ENCODE measurements around the gene YTHDF1.

YTHDF1 gene

DNA sequence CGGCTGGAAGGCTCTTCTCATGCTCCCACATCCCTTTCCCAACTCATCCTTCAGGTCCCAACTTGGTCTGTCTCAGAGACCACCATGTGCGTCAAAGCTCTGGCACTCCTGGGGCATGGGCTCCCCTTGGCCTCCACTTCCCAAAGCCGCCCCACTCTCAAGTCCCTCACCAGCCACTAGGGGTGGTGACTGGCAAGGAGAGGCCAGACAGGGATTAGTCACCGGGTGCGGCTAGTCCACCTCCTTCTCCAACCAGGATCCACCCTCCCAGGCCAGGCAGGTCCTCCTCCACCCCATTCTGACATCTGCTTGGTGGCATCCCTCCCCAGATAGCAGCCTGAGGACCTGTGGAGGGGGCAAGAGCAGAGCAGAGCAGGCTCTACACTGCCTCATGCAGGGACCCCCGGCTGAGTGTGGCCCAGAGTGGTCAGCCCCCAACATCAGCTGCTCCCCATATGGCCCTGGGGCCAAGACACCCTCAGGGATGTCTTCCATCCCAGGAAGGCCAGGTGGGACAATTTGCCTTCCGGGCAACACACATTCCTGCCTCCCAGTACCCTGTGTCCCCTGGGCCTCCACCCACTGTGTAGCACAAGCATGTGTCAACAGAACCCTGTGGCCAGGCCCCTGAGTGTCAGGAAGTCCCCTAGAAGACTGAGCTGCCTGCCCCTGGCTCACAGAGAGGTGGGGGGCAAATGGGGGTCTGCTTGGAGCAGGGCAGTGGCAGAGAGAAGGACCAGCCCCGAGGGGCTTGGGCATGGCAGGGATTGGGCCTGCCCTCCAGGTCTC is 29.2 kb downstream of the YTHDF1 start:
- DNase-seq: no peak

GRCh38 chr20:63186084-63186483 is 29.8 kb downstream of the YTHDF1 start:
- DNase-seq: no peak

DNA sequence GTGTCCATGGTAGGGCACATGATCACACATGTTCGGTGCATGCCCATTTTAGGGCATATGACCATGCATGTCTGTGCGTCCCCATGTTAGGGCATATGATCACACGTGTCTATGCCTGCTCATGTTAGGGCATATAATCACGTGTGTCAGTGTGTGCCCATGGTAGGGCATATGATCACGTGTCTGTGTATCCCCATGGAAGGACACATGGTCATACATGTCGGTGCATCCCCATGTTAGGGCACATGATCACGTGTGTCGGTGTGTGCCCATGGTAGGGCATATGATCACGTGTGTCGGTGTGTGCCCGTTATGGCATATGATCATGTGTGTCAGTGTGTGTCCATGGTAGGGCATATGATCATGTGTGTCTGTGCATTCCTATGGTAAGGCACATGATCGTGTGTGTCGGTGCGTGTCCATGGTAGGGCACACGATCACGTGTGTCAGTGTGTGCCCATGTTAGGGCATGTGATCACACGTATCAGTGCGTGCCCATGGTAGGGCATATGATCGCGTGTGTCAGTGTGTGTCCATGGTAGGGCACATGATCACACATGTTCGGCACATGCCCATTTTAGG is 30.6 kb downstream of the YTHDF1 start:
- no peak for DNase-seq

DNA sequence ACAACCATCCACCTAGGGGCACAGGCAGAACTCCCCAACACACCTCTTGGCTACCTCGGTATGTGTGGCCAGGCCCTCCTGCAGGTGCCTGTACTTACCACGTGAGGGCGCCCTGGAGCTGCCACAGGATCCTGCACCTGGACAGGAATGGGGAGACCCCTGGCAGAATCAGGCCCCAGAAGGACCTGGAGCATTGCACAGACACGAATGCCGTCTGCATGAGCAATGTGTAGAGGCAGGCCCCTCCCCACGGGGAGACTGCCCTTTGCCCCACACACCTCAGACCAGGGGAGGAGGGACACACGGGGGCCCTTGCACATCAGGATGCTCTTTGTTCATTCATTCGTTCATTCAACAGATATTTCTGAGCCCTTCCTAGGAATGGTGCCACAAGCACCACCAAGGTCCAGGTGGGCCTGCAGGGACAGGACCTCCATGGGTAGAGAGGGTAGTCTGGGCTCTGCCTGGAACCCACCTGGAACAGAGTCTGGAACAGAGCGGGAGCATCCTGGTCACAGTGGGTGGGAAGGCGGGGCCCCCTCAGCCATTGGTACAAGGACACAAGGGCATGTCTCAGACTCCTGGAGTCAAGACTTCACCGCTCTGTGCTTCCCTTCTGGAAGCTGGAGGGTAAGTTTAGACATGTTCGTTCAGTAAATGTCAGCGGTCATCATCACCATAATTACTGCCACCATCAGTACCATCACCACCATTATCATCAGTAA is 32.3 kb downstream of the YTHDF1 start:
- peak in 11 of 51 donors; percentile 9 to 29 (median 21) for DNase-seq

DNA sequence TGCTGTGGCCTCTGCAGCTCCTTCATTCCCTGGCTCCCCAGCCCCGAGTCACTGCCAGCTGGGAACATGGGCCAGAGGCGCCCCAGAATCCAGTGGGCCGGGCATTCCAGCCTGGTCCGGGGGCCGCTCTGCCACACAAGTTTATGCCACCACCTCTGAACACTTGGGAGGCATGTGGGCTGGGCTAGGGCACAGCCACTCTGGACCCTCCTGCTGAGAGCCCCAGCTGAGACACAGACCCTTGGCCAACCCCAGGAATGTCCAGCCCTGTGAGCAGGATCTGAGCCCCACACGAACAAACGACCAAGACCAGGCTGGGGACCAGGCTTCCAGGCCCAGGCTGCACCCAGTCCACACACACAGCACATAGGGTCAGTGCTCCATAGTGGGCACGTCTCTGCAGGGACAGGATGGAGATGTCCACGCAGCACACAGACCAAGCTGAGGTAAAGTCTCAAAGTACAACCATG is 33.0 kb downstream of the YTHDF1 start:
- no peak for DNase-seq

- no peak for DNase-seq
These were observed 33.5 kb downstream of the YTHDF1 start for GRCh38 chr20:63182425-63182824.

GRCh38 chr20:63181226-63181625 is 34.7 kb downstream of the YTHDF1 start:
- DNase-seq: no peak

DNA sequence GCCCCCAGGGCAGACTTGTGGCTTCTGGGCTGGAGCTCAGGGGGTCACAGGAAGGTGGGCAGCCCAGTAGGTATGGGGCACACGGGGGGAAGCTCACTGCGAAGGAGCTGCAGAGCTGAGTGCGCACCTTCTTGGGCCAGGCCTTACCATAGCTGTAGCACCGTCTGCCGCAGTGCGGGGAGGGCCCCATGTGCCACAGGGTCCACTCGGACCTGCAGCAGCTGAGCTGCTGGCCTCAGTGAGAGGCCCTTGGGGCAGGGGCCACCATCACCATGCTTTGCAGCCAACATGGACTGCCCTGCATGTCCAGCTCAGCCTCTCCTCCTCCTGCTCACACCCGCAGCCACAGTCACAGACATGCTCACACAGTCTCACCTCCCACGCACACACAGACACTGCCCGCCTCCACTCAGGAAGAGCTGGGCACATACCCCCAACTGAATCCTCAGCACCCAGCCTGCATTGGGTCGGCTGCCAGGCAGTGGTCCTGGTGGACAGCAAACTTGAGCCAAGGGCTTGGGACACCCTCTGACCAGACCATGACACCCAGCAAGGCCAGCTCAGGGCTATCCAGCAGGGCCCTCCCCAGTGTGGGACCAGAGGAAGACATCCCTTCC is 35.3 kb downstream of the YTHDF1 start:
- DNase-seq: peak in 1 of 51 donors; percentile 50

- no peak for DNase-seq
These were observed 36.0 kb downstream of the YTHDF1 start for GRCh38 chr20:63179687-63180568.

- peak in 29 of 51 donors; percentile 10 to 83 (median 35) for DNase-seq
These were observed 36.8 kb downstream of the YTHDF1 start for GRCh38 chr20:63178889-63179686.

- no peak for DNase-seq
These were observed 37.5 kb downstream of the YTHDF1 start for GRCh38 chr20:63178446-63178820.

DNA sequence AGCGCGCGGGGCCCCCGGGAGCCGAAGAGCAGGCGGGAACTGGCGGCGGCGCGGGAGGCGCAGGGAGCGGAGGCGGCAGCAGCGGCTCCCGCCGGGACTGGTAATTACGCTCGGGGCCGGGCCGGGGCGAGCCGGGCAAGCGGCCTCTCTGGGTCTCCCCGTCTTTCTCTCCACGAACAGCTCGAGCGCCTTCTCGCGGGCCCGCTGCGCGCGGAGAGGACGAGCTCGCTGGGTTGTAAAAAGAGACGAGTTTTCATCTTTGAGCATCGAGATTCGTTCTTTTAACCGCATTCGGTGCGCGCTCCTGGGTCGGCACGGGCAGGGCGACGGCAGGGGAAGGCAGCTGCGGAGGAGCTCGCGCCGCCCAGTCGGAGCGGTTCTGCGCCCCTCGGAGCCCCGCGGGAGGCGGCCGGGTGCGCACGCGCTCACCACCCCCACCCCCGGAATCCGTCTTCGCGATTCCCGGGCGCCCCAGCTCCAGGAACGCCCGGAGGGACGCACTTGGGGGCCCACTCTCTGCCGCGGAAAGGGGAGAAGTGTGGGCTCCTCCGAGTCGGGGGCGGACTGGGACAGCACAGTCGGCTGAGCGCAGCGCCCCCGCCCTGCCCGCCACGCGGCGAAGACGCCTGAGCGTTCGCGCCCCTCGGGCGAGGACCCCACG is 38.0 kb downstream of the YTHDF1 start:
- DNase-seq: peak in 1 of 51 donors; percentile 25

DNA sequence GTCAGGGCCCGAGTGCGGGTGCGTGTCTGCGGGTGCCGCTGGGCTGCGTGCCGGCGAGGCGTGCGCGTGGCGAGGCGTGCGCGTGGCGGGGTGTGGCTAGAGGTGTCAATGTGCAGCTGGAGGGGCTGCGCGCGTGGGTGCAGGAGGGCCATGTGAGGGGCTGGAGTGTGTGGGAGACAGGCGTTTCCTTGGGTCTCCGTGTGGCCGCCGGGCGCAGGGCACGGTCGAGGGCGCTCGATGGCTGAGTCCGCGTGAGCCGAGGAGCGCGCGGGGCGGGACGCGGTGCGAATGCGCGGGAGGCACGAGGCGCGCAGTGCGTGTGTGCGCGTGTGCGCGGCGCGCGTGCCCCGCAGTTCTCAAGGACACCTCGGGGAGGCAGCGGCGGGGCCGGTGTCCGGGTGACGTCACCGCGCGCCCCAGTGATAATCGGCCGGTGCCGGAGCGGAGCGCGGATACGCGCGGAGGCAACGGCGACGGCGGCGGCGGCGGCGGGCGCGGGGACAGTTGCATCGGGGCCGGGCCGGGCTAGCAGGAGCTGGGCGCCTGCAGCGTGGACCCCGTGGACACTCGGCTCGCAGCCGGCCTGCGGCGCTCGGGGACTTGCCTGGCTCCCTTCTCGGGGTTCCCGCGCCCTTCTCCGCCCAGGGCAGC is 38.7 kb downstream of the YTHDF1 start:
- DNase-seq: peak in 20 of 51 donors; percentile 9 to 70 (median 29)

GRCh38 chr20:63176427-63177133 is 39.4 kb downstream of the YTHDF1 start:
- peak in 1 of 51 donors; percentile 50 for DNase-seq

DNA sequence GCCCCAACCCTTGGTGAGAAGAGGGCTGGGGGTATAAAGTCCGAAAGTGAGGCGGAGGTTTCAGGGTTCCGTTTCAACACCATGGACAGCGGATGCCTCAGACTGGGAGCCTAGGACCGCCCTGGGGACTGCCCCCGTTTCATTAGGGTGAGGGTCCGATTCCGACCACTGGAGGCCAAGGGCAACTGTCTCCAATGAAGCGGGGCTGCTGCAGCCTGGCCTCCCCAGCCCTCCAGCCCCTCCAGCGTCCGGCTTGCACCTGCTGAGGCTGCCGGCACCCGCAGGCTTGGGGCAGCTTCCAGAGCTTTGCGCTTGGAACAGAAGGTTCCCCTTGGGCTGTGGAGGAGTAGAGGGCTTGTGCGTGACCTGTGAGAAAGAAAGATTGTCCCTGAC is 39.9 kb downstream of the YTHDF1 start:
- no peak for DNase-seq

DNA sequence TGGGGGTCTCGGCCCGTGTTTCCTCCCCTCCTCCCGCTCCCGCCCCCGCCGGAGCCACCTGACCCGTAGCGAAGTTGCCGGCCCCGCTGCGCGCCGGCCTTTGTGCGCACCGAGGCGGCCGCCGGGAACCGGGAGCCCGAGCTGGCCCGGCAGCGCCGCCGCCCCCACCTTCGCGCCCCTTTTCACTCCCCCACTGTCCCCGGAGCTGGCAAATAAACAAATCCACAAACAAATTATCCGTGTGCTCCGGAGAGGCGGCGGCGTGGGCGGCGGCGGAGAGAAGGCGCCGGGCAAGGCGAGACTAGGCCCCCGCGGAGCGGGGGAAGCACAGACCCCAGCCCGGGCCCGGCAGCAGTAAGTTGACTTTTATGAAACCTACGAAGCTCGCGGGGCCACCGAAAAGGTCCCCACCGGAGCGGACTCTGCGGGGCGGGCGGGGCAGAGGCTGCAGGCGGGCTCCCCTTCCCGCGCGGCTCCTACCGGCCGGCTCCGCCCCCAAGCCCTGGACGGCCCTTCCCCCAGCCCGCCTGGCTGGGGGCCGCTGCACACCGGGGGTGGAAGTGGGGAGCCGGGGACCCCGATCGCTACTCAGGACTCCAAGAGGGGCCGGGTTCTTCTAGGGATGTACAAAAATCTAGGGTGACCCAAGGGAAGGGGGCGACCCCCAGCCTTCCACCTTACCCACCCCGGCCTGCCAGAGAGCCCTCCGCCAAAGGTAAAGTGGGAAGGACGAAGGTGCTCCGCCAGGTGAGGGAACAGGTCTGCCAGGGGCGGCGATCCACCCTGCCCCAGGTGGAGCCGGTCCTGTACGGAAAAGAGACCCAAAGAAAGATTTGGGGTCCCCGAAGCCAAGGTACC is 40.7 kb downstream of the YTHDF1 start:
- DNase-seq: no peak
